Natural killer cell (primary cell): ENCODE data around the gene NT5C3B. TPM values are rescaled to one million over a fixed set of nuclear protein-coding genes. Genes with fewer than 3 reads are reported as not detected.

ENCODE experiments used
- ATAC-seq, 3 donors: fragments of 150-1000 bp in 2 of 3; fragments of 200-7000 bp in 1 of 3; cut with Tn5 transposase; 1 replicate in 1 of 3; 2 replicates in 2 of 3; pipeline ENCODE4 v1.10.0; 2021; ENCODE audit warnings: mild to moderate bottlenecking in 2 of 3, moderate library complexity in 2 of 3
- DNase-seq, 2 donors: peaks; one replicate each; pipeline versions ENCODE4 v3.0.0 to v3.0.0-alpha.2; 2013 to 2021; ENCODE audit warnings: mixed read lengths in 1 of 2
- H3K27ac ChIP-seq: one replicate; pipeline ENCODE4 v1.5.1; 2013; ENCODE audit warnings: mild to moderate bottlenecking, low read length
- H3K27me3 ChIP-seq: one replicate; pipeline ENCODE4 v1.6.1; 2013; ENCODE audit warnings: low read length; ENCODE audit not compliant: control insufficient read depth, insufficient read depth
- H3K36me3 ChIP-seq: one replicate; pipeline ENCODE4 v1.6.1; 2013; ENCODE audit warnings: low read length; ENCODE audit not compliant: control insufficient read depth, insufficient read depth
- H3K4me1 ChIP-seq: one replicate; pipeline ENCODE4 v1.6.1; 2013; ENCODE audit warnings: low read length; ENCODE audit not compliant: control insufficient read depth, insufficient read depth
- H3K4me3 ChIP-seq: one replicate; pipeline ENCODE4 v1.5.1; 2013; ENCODE audit warnings: low read length
- H3K9me3 ChIP-seq: one replicate; pipeline ENCODE4 v1.6.1; 2013; ENCODE audit warnings: low read length; ENCODE audit not compliant: control insufficient read depth, insufficient read depth
- H3K27ac Mint-ChIP-seq, 2 donors: one replicate each; pipeline ENCODE4 v1.8.0; 2022; ENCODE audit warnings: mild to moderate bottlenecking in 2 of 2, mixed read lengths in 2 of 2, moderate library complexity in 1 of 2
- H3K27me3 Mint-ChIP-seq, 2 donors: one replicate each; pipeline ENCODE4 v1.8.0; 2022; ENCODE audit warnings: low read depth in 2 of 2, mixed read lengths in 2 of 2
- H3K36me3 Mint-ChIP-seq: one replicate; pipeline ENCODE4 v1.8.0; 2022; ENCODE audit warnings: mixed read lengths
- H3K4me1 Mint-ChIP-seq, 2 donors: one replicate each; pipeline ENCODE4 v1.8.0; 2022; ENCODE audit warnings: mixed read lengths in 2 of 2
- H3K4me3 Mint-ChIP-seq: one replicate; pipeline ENCODE4 v1.8.0; 2022; ENCODE audit warnings: mild to moderate bottlenecking, moderate library complexity, mixed read lengths
- H3K9me3 Mint-ChIP-seq, 2 donors: one replicate each; pipeline ENCODE4 v1.8.0; 2022; ENCODE audit warnings: mixed read lengths in 2 of 2
- WGBS: methylation state at CpG from one replicate; pipeline ENCODE4 v1.1.7; 2013; ENCODE audit warnings: missing lambda C conversion rate; ENCODE audit not compliant: insufficient coverage; 5-methylcytosine and 5-hydroxymethylcytosine counted together
- intact Hi-C: fragments of 100-400 bp; cut with micrococcal nuclease; formaldehyde crosslinking; loops from one replicate; pipeline ENCODE4 v1.14.2; 2022
- total RNA-seq, 4 donors: library from RNA; stranded (reverse); fragments of 120-200 nt in 1 of 4; gene quantifications; one replicate each; pipeline versions ENCODE4 v1.2.3 to v1.2.4, GENCODE V29; 2013 to 2022
- TF ChIP-seq, protein P1 (sequence below): fragments of 200-600 bp; IDR thresholded peaks from one replicate; pipeline ENCODE4 v1.8.0; 2022; ENCODE audit warnings: antibody characterized with exemption

NT5C3B gene
- total RNA-seq, 3 donors from 2014 or later (not counting 1 experiment from before 2014, with no cell fraction given), result 9.1 to 10.0 (median 9.8) TPM

GRCh38 chr17:41775394-41776226, 60.4 kb downstream of the NT5C3B start:
- peaks cover 0 to 2% of the 10 kb centered on the region in 2 donors for H3K27me3 Mint-ChIP-seq
- no peaks in the 10 kb centered on the region for H3K9me3 ChIP-seq
- no peak for DNase-seq
- no peaks in the 10 kb centered on the region for H3K36me3 Mint-ChIP-seq
- intact Hi-C loops, result no loop called here
- no peaks in the 10 kb centered on the region for H3K36me3 ChIP-seq
- no peaks in the 10 kb centered on the region for H3K4me1 ChIP-seq
- no peaks in the 10 kb centered on the region for H3K9me3 Mint-ChIP-seq
- TF ChIP-seq, protein P1, sequence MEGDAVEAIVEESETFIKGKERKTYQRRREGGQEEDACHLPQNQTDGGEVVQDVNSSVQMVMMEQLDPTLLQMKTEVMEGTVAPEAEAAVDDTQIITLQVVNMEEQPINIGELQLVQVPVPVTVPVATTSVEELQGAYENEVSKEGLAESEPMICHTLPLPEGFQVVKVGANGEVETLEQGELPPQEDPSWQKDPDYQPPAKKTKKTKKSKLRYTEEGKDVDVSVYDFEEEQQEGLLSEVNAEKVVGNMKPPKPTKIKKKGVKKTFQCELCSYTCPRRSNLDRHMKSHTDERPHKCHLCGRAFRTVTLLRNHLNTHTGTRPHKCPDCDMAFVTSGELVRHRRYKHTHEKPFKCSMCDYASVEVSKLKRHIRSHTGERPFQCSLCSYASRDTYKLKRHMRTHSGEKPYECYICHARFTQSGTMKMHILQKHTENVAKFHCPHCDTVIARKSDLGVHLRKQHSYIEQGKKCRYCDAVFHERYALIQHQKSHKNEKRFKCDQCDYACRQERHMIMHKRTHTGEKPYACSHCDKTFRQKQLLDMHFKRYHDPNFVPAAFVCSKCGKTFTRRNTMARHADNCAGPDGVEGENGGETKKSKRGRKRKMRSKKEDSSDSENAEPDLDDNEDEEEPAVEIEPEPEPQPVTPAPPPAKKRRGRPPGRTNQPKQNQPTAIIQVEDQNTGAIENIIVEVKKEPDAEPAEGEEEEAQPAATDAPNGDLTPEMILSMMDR, result no peak
- H3K27ac Mint-ChIP-seq, result no peak overlapping the region
- no peak for ATAC-seq
- H3K4me3 Mint-ChIP-seq, result no peak overlapping the region
- no peak overlapping the region for H3K4me3 ChIP-seq
- no peaks in the 10 kb centered on the region for H3K4me1 Mint-ChIP-seq
- no peak overlapping the region for H3K27ac ChIP-seq
- H3K27me3 ChIP-seq, result no peaks in the 10 kb centered on the region
- WGBS, result 85% methylated on average over 12 of the region's 12 CpGs

Other genes starting within 250 kb of the NT5C3B start
- gene KRT14, start 249.3 kb downstream of the NT5C3B start, total RNA-seq, result not detected
- gene KRT16, start 223.5 kb downstream of the NT5C3B start, total RNA-seq, result not detected
- not detected for gene KRT17, start 211.7 kb downstream of the NT5C3B start, total RNA-seq
- gene EIF1, start 147.3 kb downstream of the NT5C3B start, total RNA-seq, result 1,000 to 10,000 TPM; 2,034 to 2,368 (median 2,279) TPM
- gene GAST, start 123.9 kb downstream of the NT5C3B start, total RNA-seq, result not detected
- gene HAP1, start 101.6 kb downstream of the NT5C3B start, total RNA-seq, result not detected
- 10 to 100 TPM in 1 of 3 donors, 1 to 10 TPM in 2; 1.8 to 12.1 (median 2.0) TPM for gene JUP, start 49.5 kb downstream of the NT5C3B start, total RNA-seq
- gene P3H4, start 24.3 kb downstream of the NT5C3B start, total RNA-seq, result 1 to 10 TPM; 6.9 to 8.9 (median 7.5) TPM
- gene FKBP10, start 23.2 kb downstream of the NT5C3B start, total RNA-seq, result 1 to 10 TPM; 5.6 to 8.8 (median 6.0) TPM
- gene KLHL10, start 1.6 kb upstream of the NT5C3B start, total RNA-seq, result not detected
- gene KLHL11, start 29.2 kb upstream of the NT5C3B start, total RNA-seq, result 10 to 100 TPM; 19.4 to 29.0 (median 28.2) TPM
- 100 to 1,000 TPM in 2 of 3 donors, 10 to 100 TPM in 1; 86.5 to 106 (median 106) TPM for gene ACLY, start 82.7 kb upstream of the NT5C3B start, total RNA-seq
- 1 to 10 TPM in 1 of 3 donors, under 1 TPM in 2; 0.70 to 2.9 (median 0.95) TPM for gene ODAD4, start 94.4 kb upstream of the NT5C3B start, total RNA-seq
- gene CNP, start 130.6 kb upstream of the NT5C3B start, total RNA-seq, result 10 to 100 TPM; 32.4 to 44.8 (median 38.2) TPM
- gene DNAJC7, start 181.2 kb upstream of the NT5C3B start, total RNA-seq, result 100 to 1,000 TPM; 123 to 159 (median 149) TPM
- gene NKIRAS2, start 183.9 kb upstream of the NT5C3B start, total RNA-seq, result 10 to 100 TPM; 17.5 to 20.9 (median 19.3) TPM
- gene C17orf113, start 214.4 kb upstream of the NT5C3B start, total RNA-seq, result under 1 TPM; 0.25 to 0.28 (median 0.26) TPM